Frontal cortex (tissue), 4 donors: Measurements from ENCODE around the gene EVC2. TPM values are rescaled to one million over a fixed set of nuclear protein-coding genes. Genes with fewer than 3 reads are reported as not detected.

Experiments
- DNase-seq, 2 donors: peaks; one replicate each; pipeline ENCODE4 v3.0.0; 2012; ENCODE audit warnings: low spot score in 2 of 2
- FAIRE-seq: peaks from 2 replicates; lab custom pipeline; 2012; peaks lifted over from hg19 to GRCh38; lab: Jason Lieb, UNC
- total RNA-seq: library from RNA; depleted of rRNA; stranded (reverse); fragments of >200 nt; gene quantifications from one replicate; pipeline ENCODE4 v1.2.3, GENCODE V29; 2014
- donor health status: control.
- donor health status: control.
- donor health status: control.

EVC2 gene
- 2.0 TPM for total RNA-seq

GRCh38 chr4:5708449-5709206 lies at the start of gene EVC2:
Gene EVC2, minus strand, starts transcription at chr4:5708559. Its CDS starts 46 bp downstream, at chr4:5708513.
- peak; percentile 33 to 44 for DNase-seq
- FAIRE-seq, result no peak

DNA sequence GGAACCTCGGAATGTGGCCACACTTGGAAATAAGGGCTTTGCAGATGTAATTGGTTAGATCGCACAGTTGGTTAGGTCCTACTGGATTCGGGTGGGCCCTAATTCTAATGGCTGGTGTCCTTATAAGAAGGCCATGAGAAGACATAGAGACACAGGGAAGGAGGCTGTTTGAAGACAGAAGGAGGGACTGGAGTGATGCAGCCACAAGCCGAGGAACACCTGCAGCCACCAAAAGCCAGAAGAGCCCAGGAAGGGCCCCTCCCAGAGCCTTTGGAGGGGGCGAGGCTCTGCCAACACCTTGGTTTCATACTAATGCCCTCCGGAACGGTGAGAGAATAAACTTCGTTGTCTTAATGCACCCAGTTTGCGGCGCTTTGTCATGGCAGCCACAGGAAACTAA lies 49.6 kb upstream of the EVC2 start:
- DNase-seq (no peak), FAIRE-seq (no peak)

GRCh38 chr4:5757536-5757935 lies 49.2 kb upstream of the EVC2 start:
- DNase-seq (no peak), FAIRE-seq (no peak)

- DNase-seq, result no peak
- no peak for FAIRE-seq
Observed at GRCh38 chr4:5757091-5757490, 48.7 kb upstream of the EVC2 start.

GRCh38 chr4:5756271-5756670 lies 47.9 kb upstream of the EVC2 start:
- FAIRE-seq (no peak), DNase-seq (no peak)

- DNase-seq, result no peak
- FAIRE-seq, result no peak
Observed at GRCh38 chr4:5755679-5756078, 47.3 kb upstream of the EVC2 start.

DNA sequence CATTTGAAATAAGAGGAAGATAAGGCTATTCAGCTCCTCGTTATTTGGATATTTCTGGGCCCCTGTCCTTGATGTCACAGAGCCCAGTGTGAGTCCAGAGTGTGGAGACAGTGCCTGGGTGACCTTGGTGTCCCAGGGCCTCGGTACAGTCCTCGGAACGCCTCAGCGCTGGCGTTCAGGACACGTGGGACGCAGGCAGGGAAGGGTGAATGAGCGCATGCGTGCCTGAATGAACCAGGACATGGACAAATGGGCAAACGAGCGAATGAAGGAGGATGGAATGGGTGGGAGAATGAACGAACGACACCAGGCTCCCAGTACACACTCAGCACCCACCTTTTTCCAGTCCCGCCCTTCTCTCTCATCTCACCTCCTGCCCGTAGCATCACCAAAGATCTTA lies 46.8 kb upstream of the EVC2 start:
- FAIRE-seq (no peak), DNase-seq (no peak)

- FAIRE-seq, result no peak
- no peak for DNase-seq
Observed at GRCh38 chr4:5754529-5754881, 46.1 kb upstream of the EVC2 start.

DNA sequence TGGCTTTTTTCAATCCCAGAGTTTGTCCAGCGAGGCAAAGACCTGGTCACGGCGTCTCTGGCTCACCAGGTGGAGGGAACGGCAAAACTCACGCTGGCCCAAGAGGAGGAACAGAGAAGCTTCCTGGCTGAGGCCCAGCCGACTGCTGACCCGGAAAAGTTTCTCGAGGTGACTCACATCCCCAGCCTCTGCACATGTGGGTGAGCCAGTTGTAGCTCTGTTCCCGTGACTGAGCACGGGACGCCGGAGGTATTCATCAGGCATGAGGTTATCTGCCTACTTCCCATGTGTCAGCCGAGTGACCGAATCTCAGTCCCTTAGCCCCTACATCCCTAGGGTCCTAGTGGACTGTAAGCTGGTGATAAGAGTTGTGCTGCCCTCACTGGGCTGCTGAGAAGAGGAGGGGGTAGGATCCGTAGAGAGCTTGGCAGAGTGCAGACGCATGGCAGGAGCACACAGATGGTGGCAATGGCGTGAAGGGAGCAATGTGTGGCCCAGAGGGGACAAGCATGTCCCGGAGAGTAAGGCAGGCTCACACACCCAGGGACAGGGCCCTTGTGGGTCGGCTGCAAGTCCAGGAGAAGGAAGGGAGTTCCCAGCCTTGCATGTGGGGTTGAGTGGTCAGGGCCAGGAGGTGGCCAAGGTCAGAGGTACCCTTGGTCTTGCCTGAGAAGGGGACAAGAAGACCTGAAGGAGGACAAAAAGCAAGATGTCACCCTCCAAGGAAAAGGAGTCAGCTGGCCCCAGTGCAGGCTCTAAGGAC lies 45.6 kb upstream of the EVC2 start:
- FAIRE-seq (no peak), DNase-seq (no peak)

GRCh38 chr4:5753366-5753765 lies 45.0 kb upstream of the EVC2 start:
- no peak for FAIRE-seq
- no peak for DNase-seq

- no peak for FAIRE-seq
- DNase-seq, result no peak
Observed at GRCh38 chr4:5752376-5753184, 44.2 kb upstream of the EVC2 start.

- DNase-seq (no peak), FAIRE-seq (no peak)
Observed at GRCh38 chr4:5751666-5752375, 43.5 kb upstream of the EVC2 start.

DNA sequence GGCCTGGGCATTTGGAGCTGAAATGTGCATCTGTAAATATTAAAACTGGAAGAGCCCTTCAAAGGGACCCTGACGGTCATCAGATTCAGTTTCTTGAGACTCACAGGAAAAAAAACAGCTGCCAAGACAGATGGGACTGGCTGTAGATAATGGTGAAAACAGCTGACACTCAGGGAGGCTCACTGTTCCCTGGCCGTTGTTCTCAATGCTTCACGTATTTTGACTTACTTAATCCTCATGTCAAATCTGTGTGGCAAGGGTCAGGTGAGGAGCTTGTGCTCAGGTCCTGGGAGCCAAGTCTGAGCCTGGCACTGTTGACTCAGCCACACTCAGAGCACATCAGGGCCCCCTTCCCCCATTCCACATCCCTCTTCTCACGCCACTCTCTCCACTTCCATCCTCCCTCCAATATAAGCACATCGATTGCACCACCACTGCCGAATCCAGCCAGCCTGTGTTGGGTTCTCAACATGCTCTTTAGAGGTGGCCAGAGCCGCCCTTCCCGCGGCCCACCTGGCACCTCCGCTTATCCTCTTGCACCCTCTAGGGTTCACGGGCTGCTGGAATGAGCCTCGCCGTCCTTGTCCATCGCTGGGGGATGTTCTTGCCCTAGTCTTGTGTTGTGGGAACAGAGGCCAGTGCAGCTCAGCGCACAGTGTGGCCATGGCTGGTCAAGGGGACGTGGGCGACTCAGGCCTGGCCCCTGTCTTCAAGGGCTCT lies 42.7 kb upstream of the EVC2 start:
- no peak for DNase-seq
- no peak for FAIRE-seq

DNA sequence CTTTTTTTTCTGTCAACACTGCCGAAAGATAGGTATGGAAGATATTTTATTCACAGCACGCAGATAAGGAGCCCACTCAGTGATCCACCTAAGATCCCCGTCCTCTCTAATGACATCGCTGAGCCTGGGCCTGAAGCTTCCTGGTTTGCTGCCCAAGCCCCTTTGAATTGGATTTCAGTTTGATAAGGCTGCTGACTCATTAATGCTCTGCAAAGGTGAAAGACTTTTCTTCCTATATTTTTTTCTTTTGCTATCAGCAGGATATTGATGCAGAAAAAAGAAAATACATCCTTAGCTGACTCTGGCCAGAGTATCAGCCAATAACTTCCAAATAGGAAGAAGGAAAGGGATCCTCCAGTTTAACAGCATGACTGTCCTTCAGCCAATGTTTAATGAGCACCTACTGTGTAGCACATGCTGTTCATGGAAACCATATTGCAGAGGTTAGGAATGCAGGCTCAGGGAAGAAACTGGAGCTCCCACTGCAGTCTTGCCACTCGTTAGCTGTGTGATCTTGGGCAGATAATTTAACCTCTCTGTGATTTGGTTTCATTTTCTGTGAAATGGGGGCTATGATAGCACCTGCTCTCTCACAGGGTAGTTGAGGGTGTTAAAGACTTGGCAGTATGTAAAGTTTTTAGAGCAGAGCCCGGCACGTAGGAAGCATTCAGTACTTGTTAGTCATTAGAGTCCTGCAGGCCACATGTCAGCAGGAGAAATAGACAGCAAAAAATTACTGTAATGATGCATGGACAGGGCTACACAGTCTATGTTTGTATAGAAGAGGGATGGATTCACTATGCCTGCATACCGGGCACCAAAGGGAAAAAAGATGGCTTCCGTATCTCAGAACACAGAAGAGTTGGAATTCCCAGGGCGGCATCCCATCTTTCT lies 41.9 kb upstream of the EVC2 start:
- no peak for DNase-seq
- FAIRE-seq, result no peak

- DNase-seq, result no peak
- FAIRE-seq, result no peak
Observed at GRCh38 chr4:5749568-5749967, 41.2 kb upstream of the EVC2 start.

DNA sequence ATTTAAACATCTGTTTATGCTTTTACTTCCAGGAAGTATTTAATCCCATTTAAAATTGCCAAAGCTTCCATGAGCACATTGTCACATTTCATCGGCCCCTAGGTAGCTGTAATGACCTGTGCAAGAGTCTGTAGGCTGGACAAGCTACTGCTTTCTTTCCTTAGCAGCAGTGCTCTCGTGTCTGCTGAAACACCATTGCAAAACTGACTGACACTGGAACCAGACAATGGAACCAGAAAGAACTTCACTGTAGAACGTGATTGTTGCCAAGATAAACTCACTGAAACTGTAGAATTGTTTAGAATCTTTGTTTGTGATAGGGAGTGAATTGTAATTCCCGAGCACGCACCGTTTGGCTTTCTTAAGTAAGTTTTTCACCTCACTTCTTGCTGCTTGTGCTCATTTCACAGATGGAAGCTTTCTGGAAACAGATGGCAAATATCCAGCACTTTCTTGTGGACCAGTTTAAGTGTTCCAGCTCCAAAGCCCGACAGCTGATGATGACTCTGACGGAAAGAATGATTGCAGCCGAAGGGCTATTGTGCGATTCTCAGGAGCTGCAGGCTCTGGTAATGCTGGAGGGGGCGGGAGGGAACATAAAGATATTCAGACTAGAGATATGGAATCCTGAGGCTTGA lies 39.5 kb upstream of the EVC2 start:
- DNase-seq (no peak), FAIRE-seq (no peak)

DNA sequence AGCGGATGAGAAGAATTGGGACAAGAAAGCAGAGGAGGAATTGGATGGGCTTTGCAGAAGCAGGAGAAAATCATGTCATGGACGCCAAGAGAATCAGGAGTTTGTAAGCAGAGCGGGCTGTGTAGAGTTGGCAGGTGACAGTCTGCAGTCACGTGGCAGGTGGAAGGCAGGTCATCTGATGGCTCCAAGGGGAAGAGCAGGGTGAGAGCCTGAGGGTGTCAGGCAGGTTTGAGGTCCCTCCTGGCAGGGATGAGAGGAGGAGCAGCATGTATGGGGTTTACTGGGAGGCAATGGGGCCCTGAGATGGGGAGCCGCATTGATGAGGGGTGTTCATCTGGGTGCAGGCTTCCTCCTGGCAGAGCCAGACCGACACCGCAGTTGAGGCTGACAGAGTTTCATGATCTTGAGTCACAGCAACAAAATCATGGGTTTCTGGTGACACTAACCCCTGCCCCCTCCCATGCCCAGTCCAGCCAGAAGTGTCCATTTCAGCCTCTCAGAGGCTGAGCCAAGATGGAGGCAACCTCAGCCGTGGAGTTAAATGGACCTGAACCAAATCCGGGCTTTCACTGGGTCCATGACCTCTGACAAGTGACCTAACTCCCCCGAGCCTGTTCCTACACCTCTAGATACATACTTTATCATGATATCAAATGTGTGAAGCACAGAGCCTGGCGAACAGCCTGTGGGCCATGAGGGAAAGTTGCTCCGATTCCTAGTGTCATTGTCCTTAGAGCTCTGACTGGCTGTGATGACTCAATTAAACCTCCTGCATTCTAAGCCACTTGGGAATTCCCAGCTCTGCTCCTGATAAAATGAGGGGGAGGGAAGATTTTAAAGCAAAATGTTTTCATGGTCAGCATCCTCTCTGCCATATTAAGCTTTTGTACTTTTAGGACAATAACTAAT lies 38.7 kb upstream of the EVC2 start:
- DNase-seq (no peak), FAIRE-seq (no peak)
